Measurements from ENCODE around the gene DQX1.
A peak's percentile ranks its signal among the peaks of the same experiment; 100 is the strongest.

The DQX1 gene

DNA sequence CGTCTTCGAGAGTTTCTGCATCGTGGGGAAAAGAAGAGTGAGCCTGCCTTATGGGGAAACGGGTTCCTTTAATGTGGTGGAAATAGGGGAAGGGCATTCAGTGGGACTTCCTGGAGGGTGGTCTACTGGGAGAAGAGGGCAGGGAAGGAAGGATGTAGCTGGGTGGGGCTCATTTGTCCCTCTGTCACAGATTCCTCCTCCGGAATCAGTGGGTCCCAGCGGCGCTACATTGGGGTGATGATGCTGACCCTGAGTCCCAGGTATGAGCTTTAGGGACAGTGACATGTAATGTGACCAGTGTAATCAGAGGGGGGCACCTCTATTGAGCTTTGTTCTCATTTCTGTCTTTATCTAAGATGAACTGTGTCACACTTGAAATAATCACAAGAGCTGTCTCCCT lies 5.6 kb upstream of the DQX1 start:
- no peak for DNase-seq

- DNase-seq: no peak
These were observed 4.5 kb upstream of the DQX1 start for GRCh38 chr2:74530239-74531187.

DNA sequence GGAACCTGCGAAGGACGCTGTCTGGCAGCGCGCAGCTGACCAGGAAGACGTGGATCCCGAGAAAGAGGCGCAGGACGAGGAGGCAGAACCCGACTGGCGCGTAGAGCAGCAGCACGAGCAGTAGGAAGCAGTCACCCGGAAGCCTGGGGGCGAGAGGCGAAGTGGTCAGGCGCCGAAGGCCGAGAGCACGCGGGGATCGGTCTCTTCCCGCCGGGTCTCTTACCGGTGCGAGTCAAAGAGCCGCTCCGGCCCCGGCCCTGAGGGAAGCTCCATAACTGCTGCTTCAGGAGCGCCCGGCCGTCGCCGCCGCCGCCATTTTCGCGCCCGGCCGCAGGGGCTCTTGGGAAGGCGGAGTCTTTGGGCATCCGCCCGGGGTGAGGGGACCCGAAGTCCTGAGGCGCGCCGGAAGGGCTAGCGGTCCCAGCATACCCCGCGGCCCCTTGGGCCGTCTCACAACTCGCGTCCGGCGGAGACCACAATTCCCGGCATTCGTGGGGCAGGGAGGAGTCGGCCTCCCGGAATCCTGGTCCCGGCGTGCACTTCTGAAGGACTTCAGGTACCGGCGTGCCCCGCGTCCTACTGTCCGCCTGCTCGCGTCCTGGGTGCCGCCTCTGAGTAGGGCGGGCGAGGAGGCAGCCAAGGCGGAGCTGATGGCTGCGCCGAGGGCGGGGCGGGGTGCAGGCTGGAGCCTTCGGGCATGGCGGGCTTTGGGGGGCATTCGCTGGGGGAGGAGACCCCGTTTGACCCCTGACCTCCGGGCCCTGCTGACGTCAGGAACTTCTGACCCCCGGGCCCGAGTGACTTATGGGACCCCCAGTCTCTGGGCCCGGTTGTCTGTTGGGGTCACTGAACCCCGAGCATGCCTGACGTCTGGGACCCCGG lies 3.6 kb upstream of the DQX1 start, which contains the start of the genes AUP1 and HTRA2:
Gene AUP1 (minus strand): TSS at position 350 of the 882 bp plus-strand sequence. CDS start 77 bp downstream, at position 273.
Gene HTRA2 (plus strand): TSS at position 577 of the 882 bp plus-strand sequence. CDS start 74 bp downstream, at position 651.
- DNase-seq: peak; percentile 93

GRCh38 chr2:74528600-74529356 lies 2.7 kb upstream of the DQX1 start:
- no peak for DNase-seq

- no peak for DNase-seq
These were observed 1.7 kb upstream of the DQX1 start for GRCh38 chr2:74527741-74528140.

DNA sequence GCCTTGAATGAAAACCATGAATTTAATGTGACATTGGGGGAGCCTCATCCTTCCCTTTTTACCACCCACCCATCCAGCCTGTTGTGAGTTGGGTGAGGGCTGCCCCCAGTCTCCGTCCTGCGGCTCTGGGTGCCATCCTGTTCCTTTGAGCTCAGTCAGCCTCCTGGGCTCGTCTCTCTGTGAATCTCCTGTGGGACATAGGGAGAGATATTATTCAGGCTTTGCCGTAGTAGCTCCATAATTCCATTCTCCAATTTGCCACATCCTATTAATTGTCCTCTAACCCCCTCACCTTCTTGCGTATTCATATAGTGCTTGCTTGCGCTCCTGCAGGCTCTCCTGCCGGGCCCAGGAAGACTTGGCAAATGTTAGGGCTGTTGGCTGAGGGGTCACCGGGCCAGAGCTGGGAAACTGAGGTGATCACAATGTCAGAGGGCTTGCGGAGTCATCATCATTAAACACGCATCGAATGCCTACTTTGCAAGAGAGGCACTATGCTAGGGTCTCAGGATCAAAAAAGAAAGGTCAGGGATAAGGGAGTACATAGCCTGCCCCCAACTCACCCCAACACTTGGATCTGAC lies 709 bp upstream of the DQX1 start:
- no peak for DNase-seq

DNA sequence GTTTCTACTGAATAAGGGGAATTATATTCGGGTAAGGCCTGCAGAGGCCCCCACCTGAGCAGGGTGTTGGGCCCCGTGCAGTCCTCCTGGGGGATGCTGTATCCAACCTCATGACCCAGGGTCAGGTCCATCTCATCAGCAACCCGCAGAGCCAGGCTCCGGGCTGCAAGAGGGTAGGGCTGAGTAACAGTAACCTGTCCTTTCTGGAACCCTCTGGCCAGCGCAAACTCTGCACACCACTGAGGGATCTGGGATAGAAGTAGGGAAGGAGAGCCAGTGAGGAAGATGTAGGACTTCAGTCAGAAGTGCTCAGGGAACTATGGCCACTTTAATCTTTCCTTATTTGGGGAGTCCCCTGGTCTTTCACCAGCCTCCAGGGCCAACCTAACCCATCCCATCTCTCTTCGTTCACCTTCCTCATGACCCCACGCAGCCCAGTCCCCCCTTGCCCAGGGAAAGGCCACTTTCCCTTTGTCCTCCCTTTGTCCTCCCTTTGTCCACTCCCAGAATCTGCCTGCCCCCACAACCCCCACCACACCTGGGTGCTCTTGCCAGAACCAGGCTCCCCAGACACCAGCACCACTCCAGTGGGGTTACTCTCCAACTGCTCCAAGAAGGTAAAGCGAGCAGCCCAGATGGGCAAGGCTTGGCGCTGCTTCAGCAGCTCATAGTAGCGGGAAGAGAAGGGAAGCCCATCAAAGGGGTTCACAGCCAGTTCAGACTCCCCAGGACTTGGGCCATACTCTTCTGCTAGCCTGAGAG lies 895 bp downstream of the DQX1 start:
- no peak for DNase-seq

- DNase-seq: no peak
These were observed 2.0 kb downstream of the DQX1 start for GRCh38 chr2:74524005-74524404.

DNA sequence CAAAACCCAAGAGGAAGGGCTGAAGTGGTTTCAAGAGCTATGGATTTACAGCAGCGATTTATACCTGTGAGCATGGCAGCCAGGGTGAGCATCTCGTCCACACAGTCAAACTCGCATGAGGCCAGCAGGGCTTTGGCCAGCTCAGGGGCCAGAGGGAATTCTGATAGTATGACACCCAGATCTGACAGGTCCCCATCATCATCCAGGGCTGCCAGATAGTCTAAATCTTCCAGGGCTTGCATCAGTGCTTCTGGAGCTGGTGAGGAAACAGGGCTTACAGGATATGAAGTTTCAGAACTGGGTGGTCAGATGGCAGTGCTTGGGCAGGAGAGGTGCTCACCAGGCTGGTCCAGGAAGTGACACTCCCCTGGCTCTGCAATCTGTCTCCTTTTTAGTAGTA lies 3.5 kb downstream of the DQX1 start:
- DNase-seq: no peak

DNA sequence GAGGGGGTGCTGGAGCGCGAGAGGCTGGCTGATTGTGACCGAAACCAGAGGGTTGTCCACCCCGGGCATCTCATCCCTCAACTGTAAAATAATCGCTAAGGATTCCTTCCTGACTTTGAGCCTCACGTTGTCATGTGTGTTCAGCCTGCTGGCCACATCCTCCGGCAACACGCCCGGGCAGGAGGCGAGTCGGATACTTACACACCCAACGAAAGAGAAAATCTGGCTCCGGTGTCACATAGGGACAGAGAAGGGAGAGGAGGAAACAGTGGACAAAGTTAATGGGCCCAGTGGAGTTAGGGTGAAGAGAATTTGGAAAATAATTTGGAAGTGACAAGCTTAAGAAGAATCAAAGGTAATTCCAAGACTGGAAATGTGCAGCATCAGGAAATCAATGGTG lies 9.4 kb downstream of the DQX1 start:
- DNase-seq: no peak

DNA sequence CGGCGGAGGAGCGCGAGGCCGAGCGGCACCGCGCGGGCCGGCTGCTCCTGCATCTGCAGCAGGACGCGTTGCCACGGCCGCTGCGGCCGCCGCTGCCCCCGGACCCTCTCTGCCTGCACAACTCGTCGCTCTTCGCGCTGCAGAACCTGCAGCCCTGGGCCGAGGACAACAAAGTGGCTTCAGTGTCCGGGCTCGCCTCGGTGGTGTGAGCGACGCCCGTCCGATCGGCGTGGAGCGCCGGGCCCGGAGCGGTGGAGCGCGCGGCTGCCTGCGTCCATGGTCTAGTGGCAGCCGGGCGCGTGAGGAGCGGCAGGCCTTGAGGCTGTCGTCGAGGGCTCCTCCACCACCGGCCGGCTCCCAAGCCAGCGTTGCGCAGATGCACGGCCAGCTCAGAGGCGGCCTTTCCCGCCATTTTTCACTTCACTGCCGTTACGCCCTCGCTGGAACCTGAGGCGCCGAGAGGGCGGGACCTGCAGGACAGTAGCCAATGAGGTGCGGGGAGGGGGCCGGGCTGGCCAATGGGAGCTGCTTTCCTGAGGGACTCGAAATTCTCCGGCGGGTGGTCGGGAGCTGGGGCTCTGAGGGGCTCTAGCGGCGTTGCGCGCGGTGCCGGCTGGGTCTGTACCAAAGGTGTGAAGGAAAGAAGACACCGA lies 9.9 kb downstream of the DQX1 start:
- DNase-seq: no peak

- DNase-seq: no peak
These were observed 10.6 kb downstream of the DQX1 start for GRCh38 chr2:74515271-74515980.

DNA sequence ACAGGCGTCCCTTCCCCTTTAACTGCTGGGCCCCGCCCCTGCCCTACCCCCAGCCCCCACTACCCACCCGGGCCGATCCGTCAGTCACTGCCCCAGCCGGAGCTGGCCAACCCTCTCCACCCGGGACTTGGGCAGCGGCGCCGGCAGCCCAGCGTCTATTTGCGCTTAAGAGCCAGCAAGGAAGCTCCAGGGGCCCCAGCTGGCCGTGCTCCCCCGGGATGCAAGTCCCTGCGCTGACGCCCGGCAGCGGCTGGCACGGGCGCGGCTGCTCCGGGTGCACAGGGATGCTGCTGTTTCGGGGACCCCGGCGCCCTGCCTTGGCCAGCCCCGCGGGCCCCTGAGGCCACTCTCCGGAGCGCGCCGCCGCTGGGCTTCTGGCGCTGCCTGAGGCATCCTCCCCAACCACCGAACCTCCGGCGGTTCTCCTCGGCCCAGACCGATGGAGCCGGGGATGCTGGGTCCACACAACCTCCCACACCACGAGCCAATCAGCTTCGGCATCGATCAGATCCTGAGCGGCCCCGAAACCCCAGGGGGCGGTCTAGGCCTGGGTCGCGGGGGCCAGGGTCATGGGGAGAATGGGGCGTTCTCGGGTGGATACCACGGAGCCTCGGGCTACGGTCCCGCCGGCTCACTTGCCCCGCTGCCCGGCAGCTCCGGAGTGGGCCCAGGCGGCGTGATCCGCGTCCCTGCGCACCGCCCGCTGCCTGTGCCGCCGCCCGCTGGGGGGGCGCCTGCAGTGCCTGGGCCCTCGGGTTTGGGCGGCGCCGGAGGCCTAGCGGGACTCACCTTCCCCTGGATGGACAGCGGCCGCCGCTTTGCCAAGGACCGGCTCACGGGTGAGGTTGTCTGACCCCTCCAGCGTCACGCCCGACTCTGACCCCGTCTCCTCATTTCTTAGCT lies 11.4 kb downstream of the DQX1 start, which contains the start of gene TLX2:
Gene TLX2 (plus strand): TSS at position 83 of the 903 bp plus-strand sequence. CDS start 357 bp downstream, at position 440.
- no peak for DNase-seq

- peak; percentile 41 for DNase-seq
These were observed 12.2 kb downstream of the DQX1 start for GRCh38 chr2:74513605-74514367.

- DNase-seq: no peak
These were observed 13.1 kb downstream of the DQX1 start for GRCh38 chr2:74512744-74513604.

DNA sequence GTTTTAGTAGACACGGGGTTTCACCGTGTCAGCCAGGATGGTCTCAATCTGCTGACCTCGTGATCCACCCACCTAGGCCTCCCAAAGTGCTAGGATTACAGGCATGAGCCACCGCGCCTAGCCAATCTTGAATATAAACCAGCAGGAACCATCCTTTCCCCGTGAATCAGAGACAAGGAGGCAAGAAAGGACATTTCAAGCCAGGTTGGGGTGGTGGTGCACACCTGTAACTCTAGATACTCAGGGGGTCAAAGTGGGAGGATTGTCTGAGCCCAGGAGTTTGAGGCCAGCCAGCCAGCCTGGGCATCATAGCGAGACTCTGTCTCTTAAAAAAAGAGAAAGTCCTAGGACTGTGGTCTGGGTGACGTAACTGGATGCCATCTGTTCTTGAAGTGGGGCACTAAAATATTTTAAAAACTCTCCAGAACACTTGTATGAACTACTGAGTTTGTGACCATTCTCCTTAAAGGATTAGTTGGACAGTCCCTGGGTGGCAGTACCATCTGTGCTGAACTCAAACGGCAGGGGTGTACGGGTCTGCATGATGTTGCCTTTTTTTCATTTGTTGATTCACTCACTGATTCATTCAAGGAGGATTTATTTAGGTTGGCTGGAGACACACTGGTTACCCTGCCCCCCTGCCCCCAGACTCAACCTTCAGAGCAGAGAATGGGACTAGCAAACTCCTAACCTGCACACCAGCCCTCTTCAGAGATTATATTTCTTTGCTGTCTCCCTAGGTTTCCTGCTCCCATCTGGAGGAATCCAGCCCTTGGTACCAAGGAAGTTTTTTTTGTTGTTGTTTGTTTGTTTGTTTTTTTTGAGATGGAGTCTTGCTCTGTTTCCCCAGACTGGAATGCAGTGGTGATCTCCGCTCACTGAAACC lies 14.7 kb downstream of the DQX1 start:
- DNase-seq: no peak
